ENCODE results near the gene MRTFA. TPM values are rescaled to one million over a fixed set of nuclear protein-coding genes. Genes with fewer than 3 reads are reported as not detected.
"Not testable (repeated sequence)": the region's sequence is repeated elsewhere in the genome, so short reads cannot be mapped to it uniquely, and the experiment has no call there.

The MRTFA gene
- total RNA-seq, 1 donor from 2014 or later = 24.9 TPM

DNA sequence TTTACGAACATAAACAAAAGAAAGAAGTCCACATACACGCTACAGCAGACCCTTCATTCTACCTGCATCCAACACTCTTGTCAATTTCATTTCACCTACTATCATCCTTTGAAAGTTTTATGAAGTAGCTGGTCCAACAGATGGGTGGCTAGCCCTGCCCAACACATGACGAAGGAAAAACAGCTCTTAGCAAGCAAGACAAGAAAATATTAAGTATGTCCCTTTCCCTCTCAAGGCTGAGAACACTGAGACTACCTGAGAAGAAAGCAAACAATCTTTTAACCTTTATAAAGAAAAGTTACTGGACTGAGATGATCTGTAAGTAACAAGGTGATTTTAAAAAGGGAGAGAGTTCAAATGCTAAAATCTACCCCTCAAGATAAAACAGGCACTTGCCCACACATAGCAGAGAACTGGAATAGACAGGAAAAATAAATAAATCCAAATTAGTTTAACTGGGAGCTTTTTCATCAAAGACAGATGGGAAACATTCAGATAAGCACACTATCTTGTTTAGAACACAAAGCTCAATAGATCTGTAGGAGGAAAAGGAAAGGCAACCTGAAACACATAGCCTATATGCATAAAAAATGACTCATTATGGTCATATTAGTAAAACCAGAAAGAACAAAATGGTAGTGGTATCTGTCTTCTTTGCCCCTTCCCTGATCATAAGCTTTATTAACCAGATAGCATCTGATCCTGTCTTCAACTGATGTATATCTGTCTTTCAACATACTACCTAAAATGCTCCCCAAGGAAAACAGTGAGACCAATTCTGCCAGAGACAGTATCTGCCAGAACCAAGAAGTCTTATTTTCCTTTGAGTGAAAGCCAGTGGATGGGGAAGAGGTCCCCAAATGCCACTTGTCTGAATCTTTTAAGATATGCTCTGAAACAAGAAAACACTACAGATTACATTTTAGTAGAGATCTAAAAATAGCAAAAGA is 104.3 kb downstream of the MRTFA start:
- FAIRE-seq (no peak), DNase-seq (ENCODE audit: low spot score in 2 of 2) (no peak)

DNA sequence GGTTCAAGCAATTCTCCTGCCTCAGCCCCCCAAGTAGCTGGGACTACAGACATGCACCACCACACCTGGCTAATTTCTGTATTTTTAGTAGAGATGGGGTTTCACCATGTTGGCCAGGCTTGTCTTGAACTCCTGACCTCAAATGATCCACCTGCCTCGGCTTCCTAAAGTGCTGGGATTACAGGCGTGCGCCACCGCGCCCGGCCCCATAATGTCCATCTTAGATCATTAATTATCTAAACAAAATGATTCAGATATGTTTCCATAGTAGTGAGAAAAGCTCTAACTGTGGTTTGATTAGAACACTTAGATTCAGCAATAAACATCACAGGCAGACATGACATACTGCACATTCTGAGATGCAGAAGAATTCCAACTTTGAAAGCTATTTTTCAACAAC is 106.1 kb downstream of the MRTFA start:
- DNase-seq (ENCODE audit: low spot score in 2 of 2); FAIRE-seq: not testable (repeated sequence)

DNA sequence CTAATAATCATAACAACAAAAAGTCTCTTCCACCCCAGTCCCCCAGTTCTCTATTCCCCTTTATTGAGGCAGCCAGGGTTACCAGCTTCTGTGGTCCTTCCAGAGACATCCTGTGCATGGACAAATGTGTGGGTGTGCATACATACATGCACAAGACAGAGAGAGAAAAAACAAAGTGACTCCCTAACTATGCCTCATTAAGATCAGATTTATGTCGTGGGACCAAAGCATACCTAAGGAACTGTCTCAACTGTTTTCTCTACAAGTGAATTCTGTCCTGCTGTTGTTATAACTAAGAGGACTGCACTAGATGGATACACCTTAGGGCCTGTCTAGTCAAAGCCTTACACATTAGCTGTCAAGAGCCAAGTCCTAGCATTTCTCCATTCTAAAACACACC is 106.7 kb downstream of the MRTFA start:
- FAIRE-seq (no peak), DNase-seq (ENCODE audit: low spot score in 2 of 2) (no peak)

DNA sequence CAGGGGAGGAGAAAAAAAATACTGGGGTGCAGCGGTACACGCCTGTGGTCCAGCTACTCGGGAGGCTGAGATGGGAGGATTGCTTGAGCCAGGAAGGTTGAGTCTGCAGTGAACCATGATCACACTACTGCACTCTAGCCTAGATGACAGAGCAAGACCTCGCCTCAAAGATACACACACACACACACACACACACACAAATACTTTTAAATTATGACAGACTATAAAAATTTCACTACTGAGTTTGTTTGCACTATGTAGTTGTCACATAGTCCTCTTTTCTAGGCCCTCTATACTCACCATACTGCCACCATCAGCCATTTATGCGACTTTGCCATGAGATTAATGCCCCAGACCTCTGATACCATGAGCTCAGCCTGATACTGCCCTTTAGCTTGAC is 109.6 kb downstream of the MRTFA start:
- FAIRE-seq (no peak), DNase-seq (ENCODE audit: low spot score in 2 of 2) (no peak)

DNA sequence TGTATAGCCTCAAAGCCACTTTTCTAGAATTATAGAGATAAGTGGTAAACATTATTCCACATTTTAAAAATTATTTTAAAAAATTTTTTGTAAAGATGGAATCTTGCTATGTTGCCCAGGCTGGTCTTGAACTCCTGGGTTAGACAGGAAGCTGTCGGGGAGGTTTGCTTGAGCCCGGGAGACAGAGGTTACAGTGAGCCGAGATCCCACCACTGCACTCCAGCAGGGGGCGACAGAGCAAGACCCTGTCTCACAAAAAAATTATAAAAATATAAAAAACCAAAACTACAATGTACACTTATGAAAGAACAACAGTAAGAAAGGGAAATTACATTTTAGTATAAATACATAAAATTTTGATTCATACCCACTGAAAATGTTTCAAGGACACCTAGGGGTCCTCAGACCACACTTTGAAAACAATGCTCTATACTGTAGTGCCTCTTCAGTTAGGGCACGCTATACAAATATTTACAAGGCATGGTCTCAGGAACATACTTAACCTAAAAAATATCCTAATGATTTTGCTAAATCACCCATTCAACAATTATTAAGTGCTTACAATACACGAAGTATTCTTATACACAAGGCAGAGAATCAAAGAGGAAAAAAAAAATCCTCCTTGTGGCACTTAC is 111.2 kb downstream of the MRTFA start:
- DNase-seq (ENCODE audit: low spot score in 2 of 2) (no peak), FAIRE-seq (no peak)

- no peak for DNase-seq (ENCODE audit: low spot score in 2 of 2)
Observed at GRCh38 chr22:40524392-40525249, 111.9 kb downstream of the MRTFA start.

DNA sequence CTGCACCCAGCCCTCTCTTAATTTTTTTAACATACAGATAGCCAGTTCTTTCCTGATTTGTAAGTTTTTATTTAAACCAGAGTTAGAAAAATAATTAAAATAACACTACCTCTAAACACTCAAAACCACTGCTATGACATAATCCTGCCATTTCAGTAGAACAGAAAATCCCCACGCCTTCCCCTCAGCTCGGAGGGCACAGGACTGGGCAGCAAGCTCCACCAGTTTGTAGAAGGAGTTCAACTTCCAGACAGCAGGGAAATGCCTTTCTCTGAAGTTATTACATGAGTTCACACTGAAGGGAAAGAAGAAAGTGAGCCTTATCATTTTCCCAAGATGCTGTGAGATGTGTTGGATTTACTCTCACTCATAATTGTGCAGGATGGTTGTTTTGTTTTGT is 114.4 kb downstream of the MRTFA start:
- FAIRE-seq = no peak
- no peak for DNase-seq (ENCODE audit: low spot score in 2 of 2)

More at GRCh38 chr22:40524392-40525249, 111.9 kb downstream of the MRTFA start:
- no peak for FAIRE-seq

DNA sequence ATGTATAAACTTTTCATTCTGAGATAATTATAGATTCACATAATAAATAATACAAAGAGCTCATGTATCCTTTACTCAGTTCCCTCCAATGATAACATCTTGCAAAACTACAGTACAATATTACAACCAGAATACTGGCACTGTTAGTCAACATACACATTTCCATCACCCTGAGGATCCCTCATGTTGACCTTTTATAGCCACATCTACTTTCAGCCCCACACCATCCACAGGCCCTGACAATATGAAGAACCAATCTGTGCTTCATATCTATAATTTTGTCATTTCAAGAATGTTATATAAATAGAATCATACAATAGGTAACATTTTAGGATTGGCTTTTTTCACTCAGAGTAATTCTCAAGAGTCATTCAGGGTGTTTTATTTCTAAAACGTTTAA is 115.5 kb downstream of the MRTFA start:
- no peak for FAIRE-seq
- DNase-seq (ENCODE audit: low spot score in 2 of 2) = no peak

DNA sequence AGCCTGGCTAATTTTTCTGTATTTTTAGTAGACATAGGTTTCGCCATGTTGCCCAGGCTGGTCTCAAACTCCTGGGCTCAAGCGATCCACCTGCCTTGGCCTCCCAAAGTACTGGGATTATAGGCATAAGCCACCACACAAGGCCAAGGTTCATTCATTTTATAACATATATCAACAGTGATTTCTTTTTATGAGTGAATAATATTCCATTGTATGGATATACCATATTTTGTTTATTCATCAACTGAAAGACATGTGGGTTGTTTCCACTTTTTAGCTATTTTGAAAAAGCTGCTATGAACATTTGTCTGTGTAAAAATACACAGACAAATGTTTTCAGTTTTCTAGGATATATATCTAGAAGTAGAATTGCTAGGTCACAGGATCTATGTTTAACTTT is 116.0 kb downstream of the MRTFA start:
- no peak for FAIRE-seq
- no peak for DNase-seq (ENCODE audit: low spot score in 2 of 2)

DNA sequence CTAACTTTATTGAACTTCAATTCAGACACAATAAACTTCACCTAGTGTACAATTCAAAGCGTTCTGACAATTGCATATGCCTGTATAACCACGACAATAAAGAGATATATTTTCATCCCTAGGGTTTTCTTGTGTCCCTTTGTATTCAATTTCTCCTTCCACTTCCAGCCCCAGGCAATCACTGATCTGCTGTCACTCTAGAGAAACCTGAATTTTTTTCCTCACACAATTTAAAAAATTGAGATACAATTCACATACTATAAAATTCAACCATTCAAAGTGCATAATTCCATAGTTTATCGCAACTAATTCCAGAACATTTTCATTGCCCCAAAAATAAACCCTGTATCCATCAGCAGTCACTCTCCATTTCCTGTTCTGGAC is 116.6 kb downstream of the MRTFA start:
- DNase-seq (ENCODE audit: low spot score in 2 of 2) = no peak
- FAIRE-seq = no peak

GRCh38 chr22:40519284-40519947 is 117.1 kb downstream of the MRTFA start:
- no peak for DNase-seq (ENCODE audit: low spot score in 2 of 2)
- FAIRE-seq = no peak

DNA sequence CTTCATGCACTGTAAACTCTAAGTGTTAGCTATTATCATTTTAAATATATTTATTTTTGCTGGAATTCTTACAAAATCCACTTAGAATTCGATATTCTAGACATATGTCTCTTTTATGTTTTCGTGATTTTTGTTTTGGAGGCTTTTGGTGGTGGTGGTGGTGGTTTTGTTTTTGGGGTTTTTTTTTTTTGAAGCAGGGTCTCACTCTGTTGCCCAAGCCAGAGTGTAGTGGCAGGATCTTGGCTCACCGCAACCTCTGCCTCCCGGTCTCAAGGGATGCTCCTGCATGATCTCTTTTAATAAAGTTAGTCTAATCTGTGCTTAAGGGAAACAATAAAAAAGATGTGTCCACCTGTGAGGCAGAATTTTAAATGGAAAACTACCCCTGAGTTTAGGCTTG is 117.7 kb downstream of the MRTFA start:
- DNase-seq (ENCODE audit: low spot score in 2 of 2) = no peak
- FAIRE-seq = no peak

GRCh38 chr22:40517631-40518030 is 118.9 kb downstream of the MRTFA start:
- DNase-seq (ENCODE audit: low spot score in 2 of 2) (no peak), FAIRE-seq (no peak)

DNA sequence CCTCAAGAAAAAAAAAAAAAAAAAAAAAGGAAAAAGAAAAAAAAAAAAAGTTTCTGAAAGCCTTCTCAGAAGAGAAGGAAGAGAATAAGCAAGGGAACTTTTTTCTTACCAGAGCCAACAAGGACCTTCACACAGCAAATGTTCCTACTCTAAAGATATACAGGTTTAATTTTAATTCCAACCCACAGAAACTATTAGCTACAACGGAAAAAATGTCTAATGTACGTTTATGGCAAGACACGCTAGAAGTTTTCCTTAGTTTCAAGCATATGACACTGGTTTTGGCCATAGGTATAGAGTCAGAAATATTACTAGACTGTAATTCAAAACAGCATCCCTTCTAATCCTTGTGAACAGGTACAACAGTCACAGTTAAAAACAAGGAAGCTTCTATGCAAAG is 120.1 kb downstream of the MRTFA start:
- DNase-seq (ENCODE audit: low spot score in 2 of 2) (no peak), FAIRE-seq (no peak)

DNA sequence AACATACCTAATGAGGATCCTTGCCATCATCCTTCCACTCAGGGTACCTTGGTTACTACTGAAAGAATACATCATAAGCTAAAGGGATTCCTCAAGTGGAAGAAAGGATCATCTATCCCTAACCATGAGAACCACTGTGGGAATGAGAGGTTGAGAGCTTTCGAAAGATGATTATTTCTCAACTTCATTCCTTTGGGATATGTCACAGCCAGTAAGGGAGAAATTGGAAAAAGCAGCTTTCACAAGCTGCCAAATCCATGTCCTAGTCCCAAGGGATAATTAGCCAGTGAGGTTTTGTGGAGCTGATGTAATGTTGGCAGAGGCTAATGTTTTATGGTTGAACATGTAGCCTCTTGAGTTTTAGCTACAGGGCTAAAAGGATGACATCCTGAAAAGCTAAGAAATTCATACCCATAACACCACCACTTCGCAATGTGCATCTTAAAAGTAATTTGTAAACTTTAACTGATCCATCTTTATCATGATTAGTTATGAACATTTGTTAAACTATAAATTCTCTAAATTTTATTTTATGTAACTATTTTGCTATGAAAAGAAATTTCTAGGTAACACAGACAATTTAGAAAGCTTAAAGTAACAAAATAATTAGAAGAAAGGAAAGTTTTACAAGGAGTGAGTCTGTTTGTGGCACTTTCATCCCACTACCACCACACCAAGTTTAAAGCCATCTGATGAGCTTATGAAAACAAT is 123.9 kb downstream of the MRTFA start:
- no peak for FAIRE-seq
- no peak for DNase-seq (ENCODE audit: low spot score in 2 of 2)

DNA sequence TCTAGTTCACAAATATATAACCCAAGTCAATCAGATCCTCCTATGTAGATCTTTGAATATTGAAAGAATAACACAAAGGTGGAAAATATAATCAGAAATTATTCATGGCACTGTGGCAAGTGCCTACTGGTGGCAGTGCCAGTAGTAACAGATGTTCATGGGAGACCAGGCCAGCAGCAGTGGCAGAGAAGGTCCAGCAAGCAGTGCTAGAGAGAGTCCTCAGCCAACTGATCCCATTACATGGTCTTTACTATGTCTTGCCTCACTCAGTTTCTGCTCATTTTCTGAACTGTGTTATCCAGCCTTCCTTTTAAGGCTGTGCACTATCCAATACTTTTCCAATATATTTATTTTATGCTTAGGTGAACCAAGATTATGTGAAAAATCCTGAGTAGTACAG is 124.9 kb downstream of the MRTFA start:
- FAIRE-seq (no peak), DNase-seq (ENCODE audit: low spot score in 2 of 2) (no peak)

DNA sequence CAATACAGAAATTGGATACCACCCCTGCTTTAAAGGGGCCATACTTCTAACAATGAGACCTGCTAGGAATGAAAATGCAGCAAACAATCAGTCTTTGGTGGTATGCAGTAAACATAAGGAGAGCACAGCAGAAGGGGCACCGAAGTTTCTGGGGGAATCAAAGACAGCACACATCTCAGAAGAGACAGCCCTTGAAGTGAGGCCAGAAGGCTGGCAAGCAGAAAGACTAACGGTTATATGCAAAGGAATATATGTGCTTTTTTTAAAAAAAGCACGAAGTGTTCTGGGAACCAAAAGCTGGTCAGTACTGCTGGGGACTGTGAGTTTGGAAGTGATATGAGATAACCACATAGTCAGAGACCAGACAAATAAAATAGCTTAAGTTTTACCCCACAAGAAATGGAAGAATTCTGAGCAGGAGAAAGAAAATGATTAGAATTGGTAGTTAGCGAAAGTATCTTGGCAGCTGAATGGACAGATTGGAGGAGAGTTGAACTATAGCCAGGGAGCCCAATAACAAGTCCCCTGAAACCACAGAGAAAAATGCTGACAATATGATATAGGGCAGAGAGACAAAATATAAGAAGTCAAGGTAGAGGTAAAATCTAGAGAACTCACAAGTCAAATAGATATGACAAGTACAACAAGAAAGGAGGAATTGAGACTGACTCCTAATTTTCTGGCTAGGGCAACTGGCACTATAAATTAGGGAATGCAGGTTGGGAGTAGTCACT is 125.7 kb downstream of the MRTFA start:
- FAIRE-seq = no peak
- no peak for DNase-seq (ENCODE audit: low spot score in 2 of 2)

- DNase-seq (ENCODE audit: low spot score in 2 of 2) (no peak), FAIRE-seq (no peak)
Observed at GRCh38 chr22:40509401-40510134, 127.0 kb downstream of the MRTFA start.

Data from frontal cortex (tissue), 4 donors.